Subcutaneous adipose tissue (tissue), 4 donors: ENCODE results near the gene HYAL1. TPM values are rescaled to one million over a fixed set of nuclear protein-coding genes. Genes with fewer than 3 reads are reported as not detected.

ENCODE experiments used
- total RNA-seq, 4 donors: library from RNA; depleted of rRNA; stranded (reverse); fragments of >200 nt; gene quantifications; one replicate each; pipeline ENCODE4 v1.1.0, GENCODE V29; 2016
- TF ChIP-seq, protein P1 (sequence below): fragments of 450-650 bp; IDR thresholded peaks from one replicate; pipeline ENCODE4 v1.5.1; 2016; ENCODE audit warnings: low read depth, mild to moderate bottlenecking, control low read depth, antibody characterized with exemption, moderate library complexity

The HYAL1 gene
- total RNA-seq, 4 donors from 2014 or later = 3.1 to 13.8 (median 4.7) TPM

GRCh38 chr3:50339485-50340146 is 36.2 kb upstream of the HYAL1 start:
- TF ChIP-seq, protein P1, sequence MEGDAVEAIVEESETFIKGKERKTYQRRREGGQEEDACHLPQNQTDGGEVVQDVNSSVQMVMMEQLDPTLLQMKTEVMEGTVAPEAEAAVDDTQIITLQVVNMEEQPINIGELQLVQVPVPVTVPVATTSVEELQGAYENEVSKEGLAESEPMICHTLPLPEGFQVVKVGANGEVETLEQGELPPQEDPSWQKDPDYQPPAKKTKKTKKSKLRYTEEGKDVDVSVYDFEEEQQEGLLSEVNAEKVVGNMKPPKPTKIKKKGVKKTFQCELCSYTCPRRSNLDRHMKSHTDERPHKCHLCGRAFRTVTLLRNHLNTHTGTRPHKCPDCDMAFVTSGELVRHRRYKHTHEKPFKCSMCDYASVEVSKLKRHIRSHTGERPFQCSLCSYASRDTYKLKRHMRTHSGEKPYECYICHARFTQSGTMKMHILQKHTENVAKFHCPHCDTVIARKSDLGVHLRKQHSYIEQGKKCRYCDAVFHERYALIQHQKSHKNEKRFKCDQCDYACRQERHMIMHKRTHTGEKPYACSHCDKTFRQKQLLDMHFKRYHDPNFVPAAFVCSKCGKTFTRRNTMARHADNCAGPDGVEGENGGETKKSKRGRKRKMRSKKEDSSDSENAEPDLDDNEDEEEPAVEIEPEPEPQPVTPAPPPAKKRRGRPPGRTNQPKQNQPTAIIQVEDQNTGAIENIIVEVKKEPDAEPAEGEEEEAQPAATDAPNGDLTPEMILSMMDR = no peak

- TF ChIP-seq, protein P1 = no peak
Observed at GRCh38 chr3:50338965-50339364, 35.6 kb upstream of the HYAL1 start.

GRCh38 chr3:50337175-50337861 is 33.9 kb upstream of the HYAL1 start:
- TF ChIP-seq, protein P1 = no peak

GRCh38 chr3:50336452-50337174 is 33.2 kb upstream of the HYAL1 start:
- TF ChIP-seq, protein P1 = no peak

DNA sequence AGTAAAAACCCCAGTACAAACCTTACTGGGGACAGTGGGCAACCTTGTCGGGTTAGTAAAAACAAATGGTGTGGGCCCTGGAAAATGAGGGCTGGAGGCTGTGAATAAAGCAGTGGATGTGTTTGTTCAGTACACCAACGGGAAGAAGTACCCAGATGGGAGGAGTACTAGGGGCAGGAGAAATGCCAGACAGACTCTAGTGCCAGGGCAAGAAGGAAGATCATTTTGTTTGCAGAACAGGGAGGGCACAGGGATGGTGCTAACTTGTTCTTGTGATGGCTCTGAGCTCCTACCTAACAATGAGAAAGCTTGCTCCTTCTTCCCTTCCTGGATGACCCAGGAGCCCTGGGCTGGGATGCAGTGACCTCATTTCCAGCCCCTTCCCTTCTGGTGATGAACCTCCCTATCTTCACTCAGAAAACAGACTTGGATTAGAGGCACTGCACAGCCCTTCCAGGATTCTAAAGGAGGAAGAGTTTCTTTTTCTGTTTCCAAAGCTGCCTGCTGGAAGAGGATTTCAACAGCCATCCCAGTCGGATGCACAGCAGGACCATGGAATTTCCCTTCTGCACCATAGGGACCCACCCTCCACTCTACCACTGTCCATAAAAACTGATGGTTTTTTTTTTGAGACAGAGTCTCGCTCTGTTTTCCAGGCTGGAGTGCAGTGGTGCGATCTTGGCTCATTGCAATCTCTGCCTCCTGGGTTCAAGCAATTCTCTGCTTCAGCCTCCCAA is 31.1 kb upstream of the HYAL1 start:
- TF ChIP-seq, protein P1 = no peak

DNA sequence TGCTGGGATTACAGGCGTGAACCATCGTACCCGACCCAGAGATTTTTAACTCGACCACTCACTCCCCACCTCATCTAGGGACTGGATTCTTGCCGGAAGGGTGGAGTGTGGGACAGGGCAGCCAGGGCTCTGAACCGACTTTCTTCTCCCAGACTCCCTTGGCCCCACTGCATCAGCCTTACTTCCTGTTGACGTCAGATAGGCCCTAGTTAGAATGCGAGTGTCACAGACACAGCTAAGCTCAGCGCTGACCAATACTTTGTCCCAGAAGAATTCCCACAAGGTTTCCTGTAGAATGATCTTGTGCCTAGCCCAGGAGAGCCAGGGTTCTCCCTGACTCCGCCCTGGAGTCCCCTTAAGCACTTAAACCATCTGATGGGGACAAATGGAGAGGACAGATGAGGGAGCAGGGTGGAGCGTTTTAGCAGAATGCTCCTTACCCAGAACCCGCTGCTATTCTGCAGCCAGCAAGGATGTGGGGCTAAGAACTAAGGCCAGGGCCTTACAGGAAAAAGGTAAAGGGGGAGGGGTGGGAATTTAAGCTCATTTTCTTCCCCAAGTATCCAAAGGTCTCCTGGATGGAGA is 30.5 kb upstream of the HYAL1 start:
- TF ChIP-seq, protein P1 = no peak
